WERI-Rb-1 (cell line): ENCODE results near the gene KLK1.
A peak's percentile ranks its signal among the peaks of the same experiment; 100 is the strongest.

Experiments used
- DNase-seq: peaks from one replicate; pipeline ENCODE4 v3.0.0-alpha.2; 2020
- H3K27ac ChIP-seq: fragments of 250-450 bp; sonication (Bioruptor Pico); 2 replicates; pipeline ENCODE4 v1.5.1; 2020; ENCODE audit warnings: mild to moderate bottlenecking, moderate library complexity
- H3K27me3 ChIP-seq: fragments of 250-450 bp; sonication (Bioruptor Pico); 2 replicates; pipeline ENCODE4 v1.5.1; 2021; ENCODE audit warnings: mild to moderate bottlenecking, low read depth, moderate library complexity; ENCODE audit not compliant: insufficient read depth, severe bottlenecking
- H3K36me3 ChIP-seq: fragments of 250-450 bp; sonication (Bioruptor Pico); 2 replicates; pipeline ENCODE4 v1.5.1; 2020; ENCODE audit warnings: mild to moderate bottlenecking, moderate library complexity
- H3K4me3 ChIP-seq: 2 replicates; pipeline ENCODE4 v1.5.1; 2011; ENCODE audit warnings: low read depth, mild to moderate bottlenecking, control low read depth, low read length
- H3K9me3 ChIP-seq: fragments of 250-450 bp; sonication (Bioruptor Pico); 2 replicates; pipeline ENCODE4 v1.5.1; 2021; ENCODE audit warnings: mild to moderate bottlenecking, moderate library complexity; ENCODE audit not compliant: severe bottlenecking
- CTCF ChIP-seq: IDR thresholded peaks from 2 replicates; pipeline ENCODE4 v1.5.1; 2011; ENCODE audit warnings: low read depth, mild to moderate bottlenecking, control low read depth, inconsistent platforms, low read length

The KLK1 gene

GRCh38 chr19:50823389-50824042 is at the start of gene KLK1:
Gene KLK1 (minus strand): TSS chr19:50823787. CDS start chr19:50823748, 39 bp downstream.
- DNase-seq, result no peak
- no peak within 1 kb of the TSS for H3K27ac ChIP-seq
- H3K36me3 ChIP-seq, result no peaks in the 10 kb centered on the region
- no peak for TF ChIP-seq CTCF
- H3K9me3 ChIP-seq, result peaks cover 5% of the 10 kb centered on the region
- H3K27me3 ChIP-seq, result peaks cover 15% of the 10 kb centered on the region
- H3K4me3 ChIP-seq, result no peak within 1 kb of the TSS

- Histone ChIP-seq H3K9me3 (peaks cover 9% of the 10 kb centered on the region), H3K27ac (no peak within 1 kb of the TSS), H3K4me3 (no peak within 1 kb of the TSS), H3K27me3 (peaks cover 95% of the 10 kb centered on the region), H3K36me3 (no peaks in the 10 kb centered on the region)
- TF ChIP-seq CTCF, result no peak
- no peak for DNase-seq
Measured at GRCh38 chr19:50873056-50873455, 49.5 kb upstream of the KLK1 start, which contains the start of gene KLK2. Gene KLK2 (plus strand): TSS chr19:50873439. CDS start chr19:50873474, 35 bp downstream.

GRCh38 chr19:50870417-50871089 is 47.0 kb upstream of the KLK1 start:
- Histone ChIP-seq H3K27me3 (peaks cover 94% of the 10 kb centered on the region), H3K9me3 (peaks cover 9% of the 10 kb centered on the region), H3K36me3 (no peaks in the 10 kb centered on the region), H3K4me3 (no peak overlapping the region), H3K27ac (no peak overlapping the region)
- DNase-seq, result peak; percentile 77
- peak; percentile 61 for TF ChIP-seq CTCF

- H3K27ac ChIP-seq, result no peak overlapping the region
- no peak for DNase-seq
- H3K36me3 ChIP-seq, result no peaks in the 10 kb centered on the region
- no peak overlapping the region for H3K4me3 ChIP-seq
- H3K27me3 ChIP-seq, result peaks cover 92% of the 10 kb centered on the region
- no peak for TF ChIP-seq CTCF
- peaks cover 9% of the 10 kb centered on the region for H3K9me3 ChIP-seq
Measured at GRCh38 chr19:50869479-50869878, 45.9 kb upstream of the KLK1 start.

GRCh38 chr19:50861496-50862286 is 38.1 kb upstream of the KLK1 start:
- DNase-seq, result no peak
- no peak overlapping the region for H3K27ac ChIP-seq
- no peak overlapping the region for H3K4me3 ChIP-seq
- no peaks in the 10 kb centered on the region for H3K9me3 ChIP-seq
- peaks cover 92% of the 10 kb centered on the region for H3K27me3 ChIP-seq
- no peak for TF ChIP-seq CTCF
- no peaks in the 10 kb centered on the region for H3K36me3 ChIP-seq
